Loucy (cell line): Measurements from ENCODE around the gene ROBO1.

Source experiments
- H2AFZ ChIP-seq: fragments of 200-600 bp; sonication (generic); 2 replicates; pipeline ENCODE4 v1.6.0; 2016; ENCODE audit warnings: antibody characterized with exemption, mild to moderate bottlenecking, low read length, moderate library complexity
- H3F3A ChIP-seq: fragments of 200-600 bp; 2 replicates; pipeline ENCODE4 v1.6.0; 2016; ENCODE audit warnings: antibody characterized with exemption, low read depth, mild to moderate bottlenecking
- H3K27me3 ChIP-seq: fragments of 200-600 bp; sonication (generic); 2 replicates; pipeline ENCODE4 v1.6.1; 2014; ENCODE audit warnings: low read length, mild to moderate bottlenecking; ENCODE audit not compliant: insufficient read depth, poor library complexity, severe bottlenecking
- H3K36me3 ChIP-seq: fragments of 200-600 bp; sonication (generic); 2 replicates; pipeline ENCODE4 v1.6.1; 2016; ENCODE audit warnings: low read length; ENCODE audit not compliant: insufficient read depth
- H3K4me1 ChIP-seq: fragments of 200-600 bp; sonication (generic); 2 replicates; pipeline ENCODE4 v1.5.1; 2014; ENCODE audit warnings: low read length, mild to moderate bottlenecking; ENCODE audit not compliant: insufficient read depth, poor library complexity, severe bottlenecking
- H3K4me2 ChIP-seq: fragments of 200-600 bp; sonication (generic); 2 replicates; pipeline ENCODE4 v1.6.0; 2014; ENCODE audit warnings: antibody characterized with exemption, low read length, low read depth, mild to moderate bottlenecking; ENCODE audit not compliant: poor library complexity, severe bottlenecking
- H3K4me3 ChIP-seq: fragments of 200-600 bp; sonication (generic); 2 replicates; pipeline ENCODE4 v1.5.1; 2014; ENCODE audit warnings: low read length, mild to moderate bottlenecking, mixed read lengths; ENCODE audit not compliant: poor library complexity, severe bottlenecking
- H3K79me2 ChIP-seq: fragments of 200-600 bp; sonication (generic); 2 replicates; pipeline ENCODE4 v1.6.1; 2014; ENCODE audit warnings: low read length; ENCODE audit not compliant: insufficient read depth
- H3K9ac ChIP-seq: fragments of 200-600 bp; sonication (generic); 2 replicates; pipeline ENCODE4 v1.6.0; 2014; ENCODE audit warnings: mild to moderate bottlenecking, low read depth, low read length, moderate library complexity; ENCODE audit not compliant: poor library complexity, severe bottlenecking
- H3K9me2 ChIP-seq: fragments of 200-600 bp; sonication (generic); replicated peaks from 2 replicates; pipeline ENCODE4 v1.6.1; 2016; ENCODE audit warnings: low read depth, low read length, mixed read lengths
- H3K9me3 ChIP-seq: fragments of 200-600 bp; sonication (generic); 2 replicates; pipeline ENCODE4 v1.6.1; 2014; ENCODE audit warnings: mild to moderate bottlenecking, antibody characterized with exemption, low read length, low read depth; ENCODE audit not compliant: insufficient read depth
- H4K20me1 ChIP-seq: fragments of 200-600 bp; sonication (generic); 2 replicates; pipeline ENCODE4 v1.6.0; 2014; ENCODE audit warnings: antibody characterized with exemption, low read length, mild to moderate bottlenecking; ENCODE audit not compliant: insufficient read depth, poor library complexity, severe bottlenecking
- CTCF ChIP-seq: fragments of 200-600 bp; sonication (generic); conservative IDR thresholded peaks from 2 replicates; pipeline ENCODE4 v1.5.1; 2014; ENCODE audit warnings: mild to moderate bottlenecking, antibody characterized with exemption, low read length
- EZH2phosphoT487 ChIP-seq: fragments of 200-600 bp; IDR thresholded peaks from 2 replicates; pipeline ENCODE4 v1.6.1; 2018; ENCODE audit warnings: antibody characterized with exemption, mild to moderate bottlenecking, moderate library complexity, borderline replicate concordance

ROBO1 gene

GRCh38 chr3:79396595-79396994, 371.2 kb downstream of the ROBO1 start:
- TF ChIP-seq EZH2phosphoT487 (no peak), CTCF (no peak)
- no peaks in the 10 kb centered on the region for H3K9me3 ChIP-seq
- no peaks in the 10 kb centered on the region for H3K4me1 ChIP-seq
- no peak overlapping the region for H3K4me2 ChIP-seq
- H2AFZ ChIP-seq, result no peak overlapping the region
- no peaks in the 10 kb centered on the region for H3K27me3 ChIP-seq
- H4K20me1 ChIP-seq, result no peaks in the 10 kb centered on the region
- no peak overlapping the region for H3K9ac ChIP-seq
- H3K79me2 ChIP-seq, result no peaks in the 10 kb centered on the region
- H3K9me2 ChIP-seq, result no peaks in the 10 kb centered on the region
- H3K36me3 ChIP-seq, result no peaks in the 10 kb centered on the region
- no peaks in the 10 kb centered on the region for H3F3A ChIP-seq
- no peak overlapping the region for H3K4me3 ChIP-seq

GRCh38 chr3:79392479-79392878, 375.3 kb downstream of the ROBO1 start:
- Histone ChIP-seq H3K9me2 (no peaks in the 10 kb centered on the region), H3K9ac (no peak overlapping the region), H3K4me2 (no peak overlapping the region), H3K9me3 (no peaks in the 10 kb centered on the region), H2AFZ (no peak overlapping the region), H3K4me1 (no peaks in the 10 kb centered on the region), H3K4me3 (no peak overlapping the region), H3F3A (no peaks in the 10 kb centered on the region), H3K27me3 (no peaks in the 10 kb centered on the region), H4K20me1 (no peaks in the 10 kb centered on the region), H3K36me3 (no peaks in the 10 kb centered on the region), H3K79me2 (no peaks in the 10 kb centered on the region)
- no peak for TF ChIP-seq CTCF
- TF ChIP-seq EZH2phosphoT487, result no peak

GRCh38 chr3:79390352-79390751, 377.4 kb downstream of the ROBO1 start:
- no peaks in the 10 kb centered on the region for H3K36me3 ChIP-seq
- H3K79me2 ChIP-seq, result no peaks in the 10 kb centered on the region
- H3K9ac ChIP-seq, result no peak overlapping the region
- no peaks in the 10 kb centered on the region for H4K20me1 ChIP-seq
- TF ChIP-seq EZH2phosphoT487 (no peak), CTCF (no peak)
- H3F3A ChIP-seq, result no peaks in the 10 kb centered on the region
- no peaks in the 10 kb centered on the region for H3K4me1 ChIP-seq
- no peaks in the 10 kb centered on the region for H3K9me2 ChIP-seq
- H3K27me3 ChIP-seq, result no peaks in the 10 kb centered on the region
- no peak overlapping the region for H3K4me3 ChIP-seq
- H3K9me3 ChIP-seq, result no peaks in the 10 kb centered on the region
- no peak overlapping the region for H2AFZ ChIP-seq
- H3K4me2 ChIP-seq, result no peak overlapping the region
